Measurements from ENCODE around the gene ADGRV1. TPM values are rescaled to one million over a fixed set of nuclear protein-coding genes. Genes with fewer than 3 reads are reported as not detected.
A peak's percentile ranks its signal among the peaks of the same experiment; 100 is the strongest.

The ADGRV1 gene
- total and polyA plus RNA-seq, 4 donors = 0.36 to 0.64 (median 0.50) TPM

DNA sequence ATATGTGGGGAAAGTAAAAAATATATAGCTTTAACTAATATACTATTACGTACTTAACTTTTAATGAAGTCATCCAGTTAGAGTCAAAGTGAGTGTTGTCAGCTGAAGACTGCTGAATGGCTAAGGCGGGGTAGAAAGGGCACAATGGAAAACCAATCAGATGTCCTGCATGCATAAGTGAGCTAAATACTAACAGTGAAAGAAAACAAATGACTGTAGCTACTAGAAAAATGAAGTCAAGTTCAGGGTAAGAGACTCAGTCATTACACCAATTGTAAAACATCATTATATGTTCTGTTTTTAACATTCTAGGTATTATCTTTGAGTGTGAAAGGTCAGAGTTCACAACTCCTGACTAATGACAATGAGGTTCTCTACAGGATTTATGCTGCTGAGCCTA is 295.2 kb downstream of the ADGRV1 start:
- Histone ChIP-seq H3K27me3 (ENCODE audit: control insufficient read depth in 1 of 2, insufficient read depth in 2 of 2, low read length in 1 of 2) (no peaks in the 10 kb centered on the region), H3K27ac (ENCODE audit: low read depth in 1 of 2, low read length in 2 of 2) (no peak overlapping the region), H3K4me3 (ENCODE audit: low read length in 2 of 2) (no peak overlapping the region), H3K36me3 (ENCODE audit: control insufficient read depth in 1 of 2, insufficient read depth in 2 of 2, low read length in 1 of 2) (no peaks in the 10 kb centered on the region), H3K9me3 (ENCODE audit: control insufficient read depth, low read length) (no peaks in the 10 kb centered on the region), H3K4me1 (ENCODE audit: control insufficient read depth in 1 of 2, insufficient read depth in 2 of 2, low read length in 2 of 2) (no peaks in the 10 kb centered on the region)
- ATAC-seq (ENCODE audit: low FRiP score) = no peak
- whole genome bisulfite sequencing, 2 donors = 94% methylated on average over 2 of the region's 2 CpGs
- no peak for DNase-seq
- intact Hi-C loops (cut with DNase I) = no loop called here

- H3K9me3 ChIP-seq (ENCODE audit: control insufficient read depth, low read length) = no peaks in the 10 kb centered on the region
- H3K4me3 ChIP-seq (ENCODE audit: low read length in 2 of 2) = no peak overlapping the region
- 78 to 80% methylated on average over 2 of the region's 2 CpGs for WGBS, 2 donors
- no peaks in the 10 kb centered on the region for H3K4me1 ChIP-seq (ENCODE audit: control insufficient read depth in 1 of 2, insufficient read depth in 2 of 2, low read length in 2 of 2)
- no peaks in the 10 kb centered on the region for H3K36me3 ChIP-seq (ENCODE audit: control insufficient read depth in 1 of 2, insufficient read depth in 2 of 2, low read length in 1 of 2)
- intact Hi-C loops (cut with DNase I) = no loop called here
- no peaks in the 10 kb centered on the region for H3K27me3 ChIP-seq (ENCODE audit: control insufficient read depth in 1 of 2, insufficient read depth in 2 of 2, low read length in 1 of 2)
- DNase-seq = no peak
- ATAC-seq (ENCODE audit: low FRiP score) = no peak
- H3K27ac ChIP-seq (ENCODE audit: low read depth in 1 of 2, low read length in 2 of 2) = no peak overlapping the region
These were observed 295.6 kb downstream of the ADGRV1 start for GRCh38 chr5:90854169-90854568.

- 76 to 82% methylated on average over 4 of the region's 4 CpGs for WGBS, 2 donors
- Histone ChIP-seq H3K9me3 (ENCODE audit: control insufficient read depth, low read length) (no peaks in the 10 kb centered on the region), H3K4me3 (ENCODE audit: low read length in 2 of 2) (no peak overlapping the region), H3K27ac (ENCODE audit: low read depth in 1 of 2, low read length in 2 of 2) (no peak overlapping the region), H3K27me3 (ENCODE audit: control insufficient read depth in 1 of 2, insufficient read depth in 2 of 2, low read length in 1 of 2) (no peaks in the 10 kb centered on the region), H3K36me3 (ENCODE audit: control insufficient read depth in 1 of 2, insufficient read depth in 2 of 2, low read length in 1 of 2) (no peaks in the 10 kb centered on the region), H3K4me1 (ENCODE audit: control insufficient read depth in 1 of 2, insufficient read depth in 2 of 2, low read length in 2 of 2) (no peaks in the 10 kb centered on the region)
- DNase-seq (no peak), ATAC-seq (ENCODE audit: low FRiP score) (no peak)
- intact Hi-C loops (cut with DNase I) = no loop called here
These were observed 296.9 kb downstream of the ADGRV1 start for GRCh38 chr5:90855296-90856010.

DNA sequence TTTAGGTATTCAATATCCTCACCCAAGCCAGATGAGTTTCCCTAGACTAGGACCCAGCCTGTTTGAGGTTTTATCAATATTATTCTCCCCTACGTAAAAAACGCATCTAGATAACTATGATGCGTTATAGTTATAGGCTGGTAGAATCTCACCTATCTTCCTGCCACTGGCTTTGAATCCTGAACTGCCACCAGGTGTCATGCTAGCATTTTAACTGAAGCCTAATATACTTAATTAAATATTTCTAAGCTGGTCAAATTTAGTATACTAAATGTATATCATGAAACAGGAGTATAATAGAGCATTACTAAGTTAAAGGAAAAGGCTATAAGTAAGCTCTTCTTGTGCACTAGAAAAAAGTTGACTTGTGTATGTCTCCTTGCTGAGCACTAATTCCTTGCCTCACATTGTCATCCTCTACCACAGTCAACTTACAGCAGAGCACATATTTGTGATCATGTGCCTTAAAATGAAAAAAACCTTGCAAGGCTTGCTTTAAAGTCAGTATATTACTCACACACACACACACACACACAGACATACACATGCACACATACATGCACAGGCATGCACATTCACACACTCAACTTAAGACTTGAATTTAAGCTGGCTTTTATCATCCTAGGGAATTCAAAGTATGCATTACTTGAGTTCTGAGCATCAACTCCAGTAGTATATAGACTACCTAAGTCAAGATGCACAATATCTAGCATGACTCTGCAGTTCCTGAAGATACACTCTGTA is 303.4 kb downstream of the ADGRV1 start:
- Histone ChIP-seq H3K4me1 (ENCODE audit: control insufficient read depth in 1 of 2, insufficient read depth in 2 of 2, low read length in 2 of 2) (no peaks in the 10 kb centered on the region), H3K9me3 (ENCODE audit: control insufficient read depth, low read length) (no peaks in the 10 kb centered on the region), H3K4me3 (ENCODE audit: low read length in 2 of 2) (no peak overlapping the region), H3K36me3 (ENCODE audit: control insufficient read depth in 1 of 2, insufficient read depth in 2 of 2, low read length in 1 of 2) (no peaks in the 10 kb centered on the region), H3K27ac (ENCODE audit: low read depth in 1 of 2, low read length in 2 of 2) (no peak overlapping the region), H3K27me3 (ENCODE audit: control insufficient read depth in 1 of 2, insufficient read depth in 2 of 2, low read length in 1 of 2) (no peaks in the 10 kb centered on the region)
- WGBS, 2 donors = 90 to 93% methylated on average over 3 of the region's 3 CpGs
- DNase-seq = no peak
- ATAC-seq (ENCODE audit: low FRiP score) = no peak
- intact Hi-C loops (cut with DNase I) = loop anchor here (10.0 kb wide), 2 partner anchors 233 to 523 kb away; partner anchors contain the start of gene ARRDC3 (in 1 of the 2)

GRCh38 chr5:90865180-90865579 is 306.6 kb downstream of the ADGRV1 start:
- Histone ChIP-seq H3K9me3 (ENCODE audit: control insufficient read depth, low read length) (no peaks in the 10 kb centered on the region), H3K27me3 (ENCODE audit: control insufficient read depth in 1 of 2, insufficient read depth in 2 of 2, low read length in 1 of 2) (no peaks in the 10 kb centered on the region), H3K4me3 (ENCODE audit: low read length in 2 of 2) (no peak overlapping the region), H3K27ac (ENCODE audit: low read depth in 1 of 2, low read length in 2 of 2) (no peak overlapping the region), H3K4me1 (ENCODE audit: control insufficient read depth in 1 of 2, insufficient read depth in 2 of 2, low read length in 2 of 2) (no peaks in the 10 kb centered on the region), H3K36me3 (ENCODE audit: control insufficient read depth in 1 of 2, insufficient read depth in 2 of 2, low read length in 1 of 2) (no peaks in the 10 kb centered on the region)
- 49 to 51% methylated on average over 4 of the region's 4 CpGs for WGBS, 2 donors
- DNase-seq = no peak
- no peak for ATAC-seq (ENCODE audit: low FRiP score)
- intact Hi-C loops (cut with DNase I) = loop anchor here (5.0 to 10.0 kb wide), 4 partner anchors 67 to 557 kb away; partner anchors contain the start of gene ARRDC3 (in 1 of the 2)

DNA sequence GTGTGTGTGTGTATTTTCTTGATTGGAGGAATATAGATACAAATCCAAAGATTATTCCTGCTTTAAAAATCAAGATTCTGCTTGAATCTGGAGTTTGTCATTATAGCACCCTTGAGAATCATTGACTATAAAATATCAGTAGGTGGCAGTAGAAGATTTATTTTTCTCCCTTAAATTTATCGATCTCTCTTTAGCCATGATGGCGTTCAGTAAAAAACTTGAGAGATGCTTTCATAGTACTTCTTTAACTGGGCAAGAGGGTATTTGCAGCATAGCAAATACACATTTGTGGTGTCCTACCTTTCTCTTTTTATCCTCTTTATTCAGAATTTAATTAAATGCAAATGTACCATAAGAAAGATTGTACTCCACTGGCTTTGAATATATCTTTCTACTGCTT is 307.7 kb downstream of the ADGRV1 start:
- WGBS, 2 donors = 0 to 1% methylated on average over 2 of the region's 2 CpGs

GRCh38 chr5:90866915-90867731 is 308.5 kb downstream of the ADGRV1 start:
- Histone ChIP-seq H3K27ac (ENCODE audit: low read depth in 1 of 2, low read length in 2 of 2) (no peak overlapping the region), H3K4me1 (ENCODE audit: control insufficient read depth in 1 of 2, insufficient read depth in 2 of 2, low read length in 2 of 2) (no peaks in the 10 kb centered on the region), H3K27me3 (ENCODE audit: control insufficient read depth in 1 of 2, insufficient read depth in 2 of 2, low read length in 1 of 2) (no peaks in the 10 kb centered on the region), H3K4me3 (ENCODE audit: low read length in 2 of 2) (no peak overlapping the region), H3K9me3 (ENCODE audit: control insufficient read depth, low read length) (no peaks in the 10 kb centered on the region), H3K36me3 (ENCODE audit: control insufficient read depth in 1 of 2, insufficient read depth in 2 of 2, low read length in 1 of 2) (no peaks in the 10 kb centered on the region)
- intact Hi-C loops (cut with DNase I) = loop anchor here (2.0 to 10.0 kb wide), 6 partner anchors 65 to 555 kb away; partner anchors contain the start of gene ARRDC3 (in 1 of the 2)
- DNase-seq (no peak), ATAC-seq (ENCODE audit: low FRiP score) (no peak)
- WGBS, 2 donors = 87 to 92% methylated on average over 5 of the region's 5 CpGs

More for the DNA sequence above, 307.7 kb downstream of the ADGRV1 start:
- Histone ChIP-seq H3K9me3 (ENCODE audit: control insufficient read depth, low read length) (no peaks in the 10 kb centered on the region), H3K27me3 (ENCODE audit: control insufficient read depth in 1 of 2, insufficient read depth in 2 of 2, low read length in 1 of 2) (no peaks in the 10 kb centered on the region), H3K27ac (ENCODE audit: low read depth in 1 of 2, low read length in 2 of 2) (no peak overlapping the region), H3K4me1 (ENCODE audit: control insufficient read depth in 1 of 2, insufficient read depth in 2 of 2, low read length in 2 of 2) (no peaks in the 10 kb centered on the region), H3K36me3 (ENCODE audit: control insufficient read depth in 1 of 2, insufficient read depth in 2 of 2, low read length in 1 of 2) (no peaks in the 10 kb centered on the region), H3K4me3 (ENCODE audit: low read length in 2 of 2) (peak overlapping the region in 1 of 2 donors; percentile 26)
- ATAC-seq (ENCODE audit: low FRiP score) (peak; percentile 69), DNase-seq (no peak)
- intact Hi-C loops (cut with DNase I) = loop anchor here (2.0 to 10.0 kb wide), 6 partner anchors 66 to 556 kb away; partner anchors contain the start of gene ARRDC3 (in 1 of the 2)

DNA sequence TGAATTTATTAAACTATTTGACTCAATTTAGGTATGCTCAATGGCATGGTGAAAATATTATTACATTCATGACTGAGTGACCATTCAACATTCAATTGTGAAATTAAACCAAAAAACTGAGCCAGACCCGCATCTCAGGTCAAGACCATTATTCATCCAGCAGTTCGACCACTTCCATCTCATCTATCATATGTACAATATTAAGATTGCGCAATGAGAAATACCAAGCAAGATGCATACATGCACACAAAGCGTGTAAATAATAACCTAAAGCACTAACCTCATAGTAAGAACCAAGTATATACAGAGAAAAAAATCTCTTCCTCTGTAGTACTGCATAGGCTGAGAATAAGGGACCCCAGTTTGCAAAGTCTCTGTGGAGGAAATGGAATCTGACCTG is 310.2 kb downstream of the ADGRV1 start:
- Histone ChIP-seq H3K4me1 (ENCODE audit: control insufficient read depth in 1 of 2, insufficient read depth in 2 of 2, low read length in 2 of 2) (peaks cover 0 to 2% of the 10 kb centered on the region in 2 donors), H3K36me3 (ENCODE audit: control insufficient read depth in 1 of 2, insufficient read depth in 2 of 2, low read length in 1 of 2) (no peaks in the 10 kb centered on the region), H3K9me3 (ENCODE audit: control insufficient read depth, low read length) (no peaks in the 10 kb centered on the region), H3K4me3 (ENCODE audit: low read length in 2 of 2) (no peak overlapping the region), H3K27ac (ENCODE audit: low read depth in 1 of 2, low read length in 2 of 2) (no peak overlapping the region), H3K27me3 (ENCODE audit: control insufficient read depth in 1 of 2, insufficient read depth in 2 of 2, low read length in 1 of 2) (no peaks in the 10 kb centered on the region)
- 95% methylated on average over 4 of the region's 4 CpGs for WGBS, 2 donors
- ATAC-seq (ENCODE audit: low FRiP score) (no peak), DNase-seq (no peak)
- intact Hi-C loops (cut with DNase I) = loop anchor here (5.0 to 10.0 kb wide), 4 partner anchors 64 to 554 kb away; partner anchors contain the start of gene ARRDC3 (in 1 of the 2)

All from aorta (tissue), 5 donors.